Right lobe of liver (tissue), 4 donors: ENCODE measurements around the gene STRIP2.

Experiments used
- POLR2A ChIP-seq: fragments of 450-650 bp; IDR thresholded peaks from one replicate; pipeline ENCODE4 v1.6.1; 2017; ENCODE audit warnings: antibody characterized with exemption, mild to moderate bottlenecking
- TF ChIP-seq, protein P1 (sequence below), 4 donors: fragments of 200-600 bp in 3 of 4; fragments of 450-650 bp in 1 of 4; IDR thresholded peaks; one replicate each; pipeline versions ENCODE4 v1.5.1 to v1.8.0; 2016 to 2022; ENCODE audit warnings: antibody characterized with exemption in 4 of 4, mild to moderate bottlenecking in 2 of 4
- donor health status: DM: no; HTN: no; CAD: no.
- donor health status: DM: no; HTN: no; CAD: no.
- donor health status: DM: no; HTN: yes; CAD: no.

DNA sequence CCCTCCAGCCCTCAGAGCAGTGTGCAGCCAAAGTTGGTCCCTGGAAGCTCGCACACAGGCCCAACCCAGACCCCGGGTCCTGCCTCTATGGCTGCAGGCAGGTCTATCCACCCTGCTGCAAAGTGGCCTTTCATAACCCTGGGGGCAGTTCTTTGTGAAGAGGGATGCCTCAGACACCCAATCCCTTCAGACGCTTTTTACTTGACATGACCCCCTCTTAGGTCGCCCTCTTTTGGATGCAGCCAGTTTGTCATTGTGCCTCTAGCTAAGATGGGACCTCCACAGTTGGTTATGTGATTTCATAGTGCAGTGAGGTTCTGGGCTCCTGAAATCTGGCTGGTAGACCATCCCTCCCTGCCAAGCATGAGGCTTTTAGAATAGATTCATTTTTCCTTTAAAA lies 95.4 kb downstream of the STRIP2 start:
- TF ChIP-seq, protein P1, sequence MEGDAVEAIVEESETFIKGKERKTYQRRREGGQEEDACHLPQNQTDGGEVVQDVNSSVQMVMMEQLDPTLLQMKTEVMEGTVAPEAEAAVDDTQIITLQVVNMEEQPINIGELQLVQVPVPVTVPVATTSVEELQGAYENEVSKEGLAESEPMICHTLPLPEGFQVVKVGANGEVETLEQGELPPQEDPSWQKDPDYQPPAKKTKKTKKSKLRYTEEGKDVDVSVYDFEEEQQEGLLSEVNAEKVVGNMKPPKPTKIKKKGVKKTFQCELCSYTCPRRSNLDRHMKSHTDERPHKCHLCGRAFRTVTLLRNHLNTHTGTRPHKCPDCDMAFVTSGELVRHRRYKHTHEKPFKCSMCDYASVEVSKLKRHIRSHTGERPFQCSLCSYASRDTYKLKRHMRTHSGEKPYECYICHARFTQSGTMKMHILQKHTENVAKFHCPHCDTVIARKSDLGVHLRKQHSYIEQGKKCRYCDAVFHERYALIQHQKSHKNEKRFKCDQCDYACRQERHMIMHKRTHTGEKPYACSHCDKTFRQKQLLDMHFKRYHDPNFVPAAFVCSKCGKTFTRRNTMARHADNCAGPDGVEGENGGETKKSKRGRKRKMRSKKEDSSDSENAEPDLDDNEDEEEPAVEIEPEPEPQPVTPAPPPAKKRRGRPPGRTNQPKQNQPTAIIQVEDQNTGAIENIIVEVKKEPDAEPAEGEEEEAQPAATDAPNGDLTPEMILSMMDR (IDR thresholded peaks at IDR 0.05): no peak
- no peak for TF ChIP-seq POLR2A
